22Rv1 (cell line): Measurements from ENCODE around the gene PCDHGA11.

Experiments
- CTCF ChIP-seq: fragments of 450-650 bp; IDR thresholded peaks from 2 replicates; pipeline ENCODE4 v1.5.1; 2017; ENCODE audit warnings: mild to moderate bottlenecking
- ZFX ChIP-seq: fragments of 450-650 bp; IDR thresholded peaks from 2 replicates; pipeline ENCODE4 v1.6.1; 2017; ENCODE audit warnings: antibody characterized with exemption, borderline replicate concordance

DNA sequence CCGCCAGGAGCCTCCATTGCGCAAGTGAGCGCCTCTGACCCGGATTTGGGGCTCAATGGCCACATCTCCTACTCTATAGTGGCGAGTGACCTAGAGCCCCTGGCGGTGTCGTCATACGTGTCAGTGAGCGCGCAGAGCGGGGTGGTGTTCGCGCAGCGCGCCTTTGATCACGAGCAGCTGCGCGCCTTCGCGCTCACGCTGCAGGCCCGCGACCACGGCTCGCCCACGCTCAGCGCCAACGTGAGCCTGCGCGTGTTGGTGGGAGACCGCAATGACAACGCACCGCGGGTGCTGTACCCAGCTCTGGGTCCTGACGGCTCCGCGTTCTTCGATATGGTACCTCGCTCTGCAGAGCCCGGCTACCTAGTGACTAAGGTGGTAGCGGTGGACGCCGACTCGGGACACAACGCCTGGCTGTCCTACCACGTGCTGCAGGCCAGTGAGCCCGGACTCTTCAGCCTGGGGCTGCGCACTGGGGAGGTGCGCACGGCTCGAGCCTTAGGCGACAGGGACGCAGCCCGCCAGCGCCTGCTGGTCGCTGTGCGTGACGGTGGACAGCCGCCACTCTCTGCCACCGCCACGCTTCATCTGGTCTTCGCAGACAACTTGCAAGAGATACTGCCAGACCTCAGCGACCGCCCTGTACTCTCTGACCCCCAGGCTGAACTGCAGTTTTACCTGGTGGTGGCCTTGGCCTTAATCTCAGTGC, 11.1 kb upstream of the PCDHGA11 start:
- TF ChIP-seq CTCF (no peak), ZFX (no peak)
